ENCODE measurements around the gene PRKCE. TPM values are rescaled to one million over a fixed set of nuclear protein-coding genes. Genes with fewer than 3 reads are reported as not detected.

The PRKCE gene
- polyA plus RNA-seq, 1 of the 3 experiments (the other 2 are of a cell fraction), result 16.3 TPM

GRCh38 chr2:46167406-46167805 is 515.9 kb downstream of the PRKCE start:
- Histone ChIP-seq H3F3A (replicated peaks; ENCODE audit: insufficient read depth) (peaks cover 31% of the 10 kb centered on the region), H3K79me2 (ENCODE audit: insufficient read depth) (no peaks in the 10 kb centered on the region; the same call in 1 of the 2 replicates), H3K9me3 (no peaks in the 10 kb centered on the region), H3K9ac (no peak overlapping the region), H3K4me2 (no peak overlapping the region), H3K36me3 (replicated peaks in 1 of 2; ENCODE audit: control insufficient read depth in 1 of 2, insufficient read depth in 2 of 2, low read length in 1 of 2) (no peaks in the 10 kb centered on the region), H4K20me1 (ENCODE audit: insufficient read depth) (no peaks in the 10 kb centered on the region), H3K4me3 (ENCODE audit: low read depth in 2 of 2, low read length in 1 of 2) (no peak overlapping the region), H2AFZ (ENCODE audit: low read depth) (no peak overlapping the region), H3K27ac (ENCODE audit: low read depth in 2 of 2, low read length in 1 of 2) (no peak overlapping the region), H3K9me2 (no peaks in the 10 kb centered on the region), H3K27me3 (ENCODE audit: insufficient read depth) (no peaks in the 10 kb centered on the region), H3K4me1 (ENCODE audit: control insufficient read depth in 1 of 2, insufficient read depth in 2 of 2, low read depth in 1 of 2, low read length in 1 of 2) (peaks cover 37 to 40% of the 10 kb centered on the region in 2 experiments)
- CTCF ChIA-PET, result interaction anchor here (0.6 kb wide), 1 partner anchor 132 kb away, joined by 3 read pairs; no protein-coding TSS in a partner anchor
- TF ChIP-seq FOSL2 (IDR thresholded peaks at IDR 0.05; ENCODE audit: borderline replicate concordance, low read depth) (peak; percentile 35; the same call in 1 of the 2 replicates), RFX5 (IDR thresholded peaks at IDR 0.05; ENCODE audit: low read length) (no peak)
- no peak for DNase-seq
- WGBS (ENCODE audit: low lambda C conversion rate), result 93% methylated on average over 9 of the region's 9 CpGs
- POLR2A ChIA-PET, result no interaction called here

- 77% methylated on average over 3 of the region's 3 CpGs for WGBS (ENCODE audit: low lambda C conversion rate)
- Histone ChIP-seq H3K9me3 (no peaks in the 10 kb centered on the region), H2AFZ (ENCODE audit: low read depth) (no peak overlapping the region), H3K36me3 (replicated peaks in 1 of 2; ENCODE audit: control insufficient read depth in 1 of 2, insufficient read depth in 2 of 2, low read length in 1 of 2) (peaks cover 0 to 1% of the 10 kb centered on the region in 2 experiments), H3K4me3 (ENCODE audit: low read depth in 2 of 2, low read length in 1 of 2) (no peak overlapping the region), H3K4me1 (ENCODE audit: control insufficient read depth in 1 of 2, insufficient read depth in 2 of 2, low read depth in 1 of 2, low read length in 1 of 2) (peaks cover 37 to 40% of the 10 kb centered on the region in 2 experiments), H3K9ac (no peak overlapping the region), H3K4me2 (no peak overlapping the region), H3F3A (replicated peaks; ENCODE audit: insufficient read depth) (peaks cover 33% of the 10 kb centered on the region), H3K9me2 (no peaks in the 10 kb centered on the region), H4K20me1 (ENCODE audit: insufficient read depth) (no peaks in the 10 kb centered on the region), H3K27ac (ENCODE audit: low read depth in 2 of 2, low read length in 1 of 2) (no peak overlapping the region), H3K27me3 (ENCODE audit: insufficient read depth) (no peaks in the 10 kb centered on the region), H3K79me2 (ENCODE audit: insufficient read depth) (no peaks in the 10 kb centered on the region; the same call in 1 of the 2 replicates)
- CTCF ChIA-PET, result interaction anchor here (0.6 to 1.0 kb wide), 2 partner anchors 14 to 132 kb away, joined by 3 read pairs; no protein-coding TSS in a partner anchor
- POLR2A ChIA-PET, result no interaction called here
- TF ChIP-seq FOXJ3 (CRISPR knock-in tag; IDR thresholded peaks at IDR 0.05) (no peak), FOSL2 (IDR thresholded peaks at IDR 0.05; ENCODE audit: borderline replicate concordance, low read depth) (0 out of 2 replicates have a peak, but pooled peaks have one; percentile 10)
- no peak for DNase-seq
Measured at GRCh38 chr2:46167924-46168323, 516.4 kb downstream of the PRKCE start.

- Histone ChIP-seq H2AFZ (ENCODE audit: low read depth) (no peak overlapping the region), H3K9ac (no peak overlapping the region), H3K9me3 (no peaks in the 10 kb centered on the region), H3K36me3 (replicated peaks in 1 of 2; ENCODE audit: control insufficient read depth in 1 of 2, insufficient read depth in 2 of 2, low read length in 1 of 2) (peaks cover 0 to 3% of the 10 kb centered on the region in 2 experiments), H3K4me3 (ENCODE audit: low read depth in 2 of 2, low read length in 1 of 2) (no peak overlapping the region), H3K4me1 (ENCODE audit: control insufficient read depth in 1 of 2, insufficient read depth in 2 of 2, low read depth in 1 of 2, low read length in 1 of 2) (peaks cover 31 to 42% of the 10 kb centered on the region in 2 experiments), H3K4me2 (no peak overlapping the region), H3K9me2 (no peaks in the 10 kb centered on the region), H4K20me1 (ENCODE audit: insufficient read depth) (no peaks in the 10 kb centered on the region), H3K27me3 (ENCODE audit: insufficient read depth) (no peaks in the 10 kb centered on the region), H3K27ac (ENCODE audit: low read depth in 2 of 2, low read length in 1 of 2) (peak overlapping the region in 1 of 2 experiments; percentile 25; a peak in 1 of 4 replicates), H3F3A (replicated peaks; ENCODE audit: insufficient read depth) (peaks cover 30% of the 10 kb centered on the region), H3K79me2 (ENCODE audit: insufficient read depth) (no peaks in the 10 kb centered on the region; the same call in 1 of the 2 replicates)
- ChIA-PET POLR2A (no interaction called here), CTCF (no interaction called here)
- TF ChIP-seq REST (IDR thresholded peaks at IDR 0.05; ENCODE audit: low read depth, low read length), result no peak
- no peak for TF ChIP-seq EP300 (IDR thresholded peaks at IDR 0.05; ENCODE audit: borderline replicate concordance in 1 of 2, low read depth in 1 of 2, low read length in 1 of 2)
- 0 out of 2 replicates have a peak, but pooled peaks have one; percentile 31 for TF ChIP-seq GATA2 (CRISPR knock-in tag; IDR thresholded peaks at IDR 0.05)
- no peak for TF ChIP-seq SMC3 (IDR thresholded peaks at IDR 0.05; ENCODE audit: low read depth, low read length)
- TF ChIP-seq TCF12 (IDR thresholded peaks at IDR 0.05), result no peak
- no peak for DNase-seq
- WGBS (ENCODE audit: low lambda C conversion rate), result 95% methylated on average over 6 of the region's 6 CpGs
Measured at GRCh38 chr2:46169467-46169866, 518.0 kb downstream of the PRKCE start.

All from SK-N-SH (cell line).